H9 (cell line): ENCODE results near the gene ASB8. TPM values are rescaled to one million over a fixed set of nuclear protein-coding genes. Genes with fewer than 3 reads are reported as not detected.

Experiments
- DNase-seq: peaks from one replicate; pipeline ENCODE4 v3.0.0-alpha.2; 2017
- H2AFZ ChIP-seq: one replicate; pipeline ENCODE4 v1.6.1; 2013; ENCODE audit warnings: mild to moderate bottlenecking, low read length, control low read depth, moderate library complexity
- H2AK5ac ChIP-seq: 2 replicates; pipeline ENCODE4 v1.6.1; 2013; ENCODE audit warnings: low read length, control low read depth, mixed read lengths; ENCODE audit not compliant: insufficient read length
- H2BK120ac ChIP-seq: one replicate; pipeline ENCODE4 v1.6.1; 2013; ENCODE audit warnings: low read depth, mild to moderate bottlenecking, low read length, control low read depth, inconsistent platforms; ENCODE audit not compliant: poor library complexity, severe bottlenecking
- H2BK12ac ChIP-seq: 2 replicates; pipeline ENCODE4 v1.6.1; 2013; ENCODE audit warnings: low read length, control low read depth, mixed read lengths, low read depth; ENCODE audit not compliant: insufficient read length
- H2BK15ac ChIP-seq: 2 replicates; pipeline ENCODE4 v1.6.1; 2013; ENCODE audit warnings: low read depth, low read length, control low read depth
- H2BK20ac ChIP-seq: one replicate; pipeline ENCODE4 v1.6.1; 2013; ENCODE audit warnings: low read depth, mild to moderate bottlenecking, low read length, control low read depth, inconsistent platforms; ENCODE audit not compliant: poor library complexity, severe bottlenecking
- H2BK5ac ChIP-seq: 2 replicates; pipeline ENCODE4 v1.6.1; 2013; ENCODE audit warnings: low read length, control low read depth, mixed read lengths; ENCODE audit not compliant: insufficient read length
- H3K14ac ChIP-seq: 2 replicates; pipeline ENCODE4 v1.6.1; 2013; ENCODE audit warnings: low read length, control low read depth; ENCODE audit not compliant: insufficient read depth
- H3K18ac ChIP-seq: 2 replicates; pipeline ENCODE4 v1.6.1; 2013; ENCODE audit warnings: low read depth, mild to moderate bottlenecking, mixed read lengths, low read length, control low read depth; ENCODE audit not compliant: insufficient read length
- H3K23ac ChIP-seq: 2 replicates; pipeline ENCODE4 v1.6.1; 2013; ENCODE audit warnings: low read length, control low read depth, mixed read lengths, low read depth; ENCODE audit not compliant: insufficient read length
- H3K23me2 ChIP-seq: 2 replicates; pipeline ENCODE4 v1.6.1; 2013; ENCODE audit warnings: low read depth, mild to moderate bottlenecking, mixed read lengths, low read length, control low read depth; ENCODE audit not compliant: insufficient read length, poor library complexity, severe bottlenecking
- H3K27ac ChIP-seq: 2 replicates; pipeline ENCODE4 v1.5.1; 2013; ENCODE audit warnings: low read length, control low read depth, mixed read lengths, low read depth; ENCODE audit not compliant: insufficient read length
- H3K27me3 ChIP-seq: 2 replicates; pipeline ENCODE4 v1.6.1; 2013; ENCODE audit warnings: low read length, control low read depth, inconsistent platforms; ENCODE audit not compliant: insufficient read depth
- H3K4ac ChIP-seq: 2 replicates; pipeline ENCODE4 v1.6.1; 2013; ENCODE audit warnings: low read depth, mild to moderate bottlenecking, control low read depth, inconsistent platforms, low read length, moderate library complexity
- H3K4me1 ChIP-seq: 2 replicates; pipeline ENCODE4 v1.6.1; 2013; ENCODE audit warnings: low read length, control low read depth, inconsistent platforms; ENCODE audit not compliant: insufficient read depth
- H3K4me2 ChIP-seq: 2 replicates; pipeline ENCODE4 v1.6.1; 2013; ENCODE audit warnings: low read length, control low read depth, mixed read lengths; ENCODE audit not compliant: insufficient read length, insufficient read depth
- H3K56ac ChIP-seq: 2 replicates; pipeline ENCODE4 v1.6.1; 2013; ENCODE audit warnings: low read depth, mild to moderate bottlenecking, mixed read lengths, low read length, control low read depth; ENCODE audit not compliant: insufficient read length
- H3K79me1 ChIP-seq: 2 replicates; pipeline ENCODE4 v1.6.1; 2013; ENCODE audit warnings: low read depth, mild to moderate bottlenecking, moderate library complexity, low read length, control low read depth, inconsistent platforms; ENCODE audit not compliant: insufficient read depth, poor library complexity, severe bottlenecking
- H3K79me2 ChIP-seq: 2 replicates; pipeline ENCODE4 v1.6.1; 2013; ENCODE audit warnings: low read length, control low read depth, inconsistent platforms; ENCODE audit not compliant: insufficient read depth
- H3K9ac ChIP-seq: 2 replicates; pipeline ENCODE4 v1.6.1; 2013; ENCODE audit warnings: low read length, control low read depth, mixed read lengths; ENCODE audit not compliant: insufficient read length; ENCODE audit errors: extremely low read depth
- H3K9me3 ChIP-seq: one replicate; pipeline ENCODE4 v1.6.1; 2013; ENCODE audit warnings: low read depth, low read length, inconsistent platforms; ENCODE audit not compliant: control insufficient read depth
- H3T11ph ChIP-seq: one replicate; pipeline ENCODE4 v1.6.1; 2013; ENCODE audit warnings: mild to moderate bottlenecking, low read length, control low read depth, inconsistent platforms
- H4K20me1 ChIP-seq: one replicate; pipeline ENCODE4 v1.6.1; 2013; ENCODE audit not compliant: control insufficient read depth, insufficient read length, insufficient read depth
- H4K5ac ChIP-seq: 2 replicates; pipeline ENCODE4 v1.6.1; 2013; ENCODE audit warnings: low read depth, mild to moderate bottlenecking, mixed read lengths, low read length, control low read depth; ENCODE audit not compliant: insufficient read length
- H4K8ac ChIP-seq: replicated peaks from 2 replicates; pipeline ENCODE4 v1.6.1; 2013; ENCODE audit warnings: low read length, control low read depth, mixed read lengths, low read depth; ENCODE audit not compliant: insufficient read length
- H4K91ac ChIP-seq: 2 replicates; pipeline ENCODE4 v1.6.1; 2013; ENCODE audit warnings: low read depth, mild to moderate bottlenecking, moderate library complexity, mixed read lengths, low read length, control low read depth; ENCODE audit not compliant: insufficient read length
- H3K27ac Mint-ChIP-seq, 3 experiments: 2 replicates in 2 of 3; 3 replicates in 1 of 3; pipeline ENCODE4 v1.8.0; 2020 to 2021; ENCODE audit warnings: mixed read lengths in 3 of 3, mild to moderate bottlenecking in 1 of 3, moderate library complexity in 1 of 3
- H3K27me3 Mint-ChIP-seq: 2 replicates; pipeline ENCODE4 v1.8.0; 2021; ENCODE audit warnings: low read depth, mild to moderate bottlenecking, moderate library complexity, mixed read lengths
- H3K36me3 Mint-ChIP-seq, 3 experiments: 2 replicates in 2 of 3; 3 replicates in 1 of 3; pipeline ENCODE4 v1.8.0; 2020 to 2021; ENCODE audit warnings: low read depth in 3 of 3, mixed read lengths in 3 of 3; ENCODE audit not compliant: insufficient read depth in 1 of 3
- H3K4me1 Mint-ChIP-seq, 2 experiments: 2 replicates each; pipeline ENCODE4 v1.8.0; 2020; ENCODE audit warnings: mixed read lengths in 2 of 2
- H3K4me3 Mint-ChIP-seq, 2 experiments: 2 replicates in 1 of 2; 3 replicates in 1 of 2; pipeline ENCODE4 v1.8.0; 2020 to 2021; ENCODE audit warnings: mild to moderate bottlenecking in 2 of 2, mixed read lengths in 2 of 2, moderate library complexity in 1 of 2
- H3K9me3 Mint-ChIP-seq, 2 experiments: 2 replicates in 1 of 2; 3 replicates in 1 of 2; pipeline ENCODE4 v1.8.0; 2020; ENCODE audit warnings: mild to moderate bottlenecking in 2 of 2, mixed read lengths in 2 of 2, moderate library complexity in 1 of 2
- CTCF ChIP-seq: fragments of 200-600 bp; sonication (generic); conservative IDR thresholded peaks from 3 replicates; pipeline ENCODE4 v1.8.0; 2021; ENCODE audit warnings: antibody characterized with exemption, mild to moderate bottlenecking
- WGBS: extraction: QIAGEN DNeasy Blood & Tissue Kit; methylation state at CpG from one replicate; pipeline ENCODE4 v1.1.7; 2013; ENCODE audit warnings: missing lambda C conversion rate, low lambda C conversion rate, mixed read lengths; ENCODE audit not compliant: insufficient read length; ENCODE audit errors: extremely low coverage; 5-methylcytosine and 5-hydroxymethylcytosine counted together
- total RNA-seq: library from RNA; stranded (reverse); gene quantifications from 2 replicates; pipeline ENCODE4 v1.2.1, GENCODE V29; 2021

Gene ASB8
- total RNA-seq, 1 experiment from 2014 or later: 10.9 TPM

- H4K20me1 ChIP-seq: no peaks in the 10 kb centered on the region
- no peak overlapping the region for H2BK20ac ChIP-seq
- H3K56ac ChIP-seq: no peak overlapping the region
- DNase-seq: no peak
- no peak overlapping the region for H3K23ac ChIP-seq
- no peak overlapping the region for H3K14ac ChIP-seq
- H3K4ac ChIP-seq: no peak overlapping the region
- H3K27ac ChIP-seq: no peak overlapping the region
- peaks cover 7 to 17% (median 7%) of the 10 kb centered on the region in 3 experiments; a peak in 5 of 7 replicates for H3K36me3 Mint-ChIP-seq
- no peak overlapping the region for H3K9ac ChIP-seq
- no peaks in the 10 kb centered on the region for H3K79me2 ChIP-seq
- H4K91ac ChIP-seq: no peak overlapping the region
- H2BK12ac ChIP-seq: no peak overlapping the region
- peaks cover 70% of the 10 kb centered on the region for H3K27me3 Mint-ChIP-seq
- H3K4me1 ChIP-seq: no peaks in the 10 kb centered on the region
- no peak overlapping the region for H3K4me3 Mint-ChIP-seq
- H2BK120ac ChIP-seq: no peak overlapping the region
- H3K79me1 ChIP-seq: no peaks in the 10 kb centered on the region
- H3K9me3 Mint-ChIP-seq: peaks cover 20 to 47% of the 10 kb centered on the region in 2 experiments
- H2AFZ ChIP-seq: no peak overlapping the region
- no peak overlapping the region for H3T11ph ChIP-seq
- peaks cover 9 to 13% of the 10 kb centered on the region in 2 experiments; a peak in 3 of 4 replicates for H3K4me1 Mint-ChIP-seq
- H3K27ac Mint-ChIP-seq: no peak overlapping the region
- WGBS: no CpG with 5 or more reads among the region's 3 CpGs
- no peaks in the 10 kb centered on the region for H3K9me3 ChIP-seq
- no peak overlapping the region for H2BK5ac ChIP-seq
- H4K5ac ChIP-seq: no peak overlapping the region
- H4K8ac ChIP-seq: no peak overlapping the region
- H3K23me2 ChIP-seq: peaks cover 7% of the 10 kb centered on the region
- no peak for TF ChIP-seq CTCF
- no peak overlapping the region for H3K4me2 ChIP-seq
- H3K18ac ChIP-seq: no peak overlapping the region
- H2AK5ac ChIP-seq: no peak overlapping the region
- H2BK15ac ChIP-seq: no peak overlapping the region
- H3K27me3 ChIP-seq: peaks cover 4% of the 10 kb centered on the region; the same call in 1 of the 2 replicates
Measured at GRCh38 chr12:48201091-48201490, 43.8 kb upstream of the ASB8 start.
